K562 (cell line): Measurements from ENCODE around the gene NAA10. TPM values are rescaled to one million over a fixed set of nuclear protein-coding genes. Genes with fewer than 3 reads are reported as not detected.

Experiments used
- CBX2 ChIP-seq: fragments of 200-600 bp; sonication (generic); IDR thresholded peaks from one replicate; pipeline ENCODE4 v1.6.1; 2012; ENCODE audit warnings: mild to moderate bottlenecking, low read length, inconsistent platforms; ENCODE audit not compliant: insufficient read depth, poor library complexity, severe bottlenecking
- HBP1 ChIP-seq: fragments of 450-650 bp; formaldehyde crosslinking; IDR thresholded peaks from 2 replicates; pipeline ENCODE4 v1.4.0; 2022; ENCODE audit warnings: missing genetic modification characterization
- HNRNPH1 ChIP-seq: fragments of 200-400 bp; formaldehyde crosslinking; optimal IDR thresholded peaks from 2 replicates; pipeline ENCODE3; 2017; ENCODE audit warnings: low read depth, mild to moderate bottlenecking, low read length, moderate library complexity
- MCM3 ChIP-seq: fragments of 450-650 bp; IDR thresholded peaks from 2 replicates; pipeline ENCODE4 v1.6.1; 2016
- MXI1 ChIP-seq: IDR thresholded peaks from 2 replicates; pipeline ENCODE4 v1.6.1; 2011; ENCODE audit warnings: low read depth, mild to moderate bottlenecking, improper control_type of control experiment, low read length
- NCOA6 ChIP-seq: fragments of 450-650 bp; IDR thresholded peaks from 2 replicates; pipeline ENCODE4 v1.6.1; 2017; ENCODE audit warnings: mild to moderate bottlenecking
- NFRKB ChIP-seq: fragments of 450-650 bp; IDR thresholded peaks from 2 replicates; pipeline ENCODE4 v1.6.1; 2016; ENCODE audit warnings: low read depth
- PCBP2 ChIP-seq: fragments of 200-400 bp; formaldehyde crosslinking; IDR thresholded peaks from 2 replicates; pipeline ENCODE4 v1.6.1; 2018; ENCODE audit warnings: low read length, low read depth, mild to moderate bottlenecking, moderate library complexity; ENCODE audit not compliant: poor library complexity, severe bottlenecking
- SLC30A9 ChIP-seq: fragments of 250-450 bp; sonication (Bioruptor Pico); IDR thresholded peaks from 2 replicates; pipeline ENCODE4 v1.8.0; 2022; ENCODE audit warnings: mild to moderate bottlenecking, moderate library complexity
- SNIP1 ChIP-seq: fragments of 450-650 bp; IDR thresholded peaks from 2 replicates; pipeline ENCODE4 v1.7.1; 2017; ENCODE audit warnings: low read depth, mild to moderate bottlenecking
- TCF3 ChIP-seq: sonication (generic); formaldehyde crosslinking; IDR thresholded peaks from 2 replicates; pipeline ENCODE4 v1.4.0; 2020; ENCODE audit warnings: mild to moderate bottlenecking, missing genetic modification reagents
- UBTF ChIP-seq, 2 experiments: IDR thresholded peaks; 2 replicates each; pipeline ENCODE4 v1.6.1; 2012; ENCODE audit warnings: improper control_type of control experiment in 2 of 2, low read depth in 2 of 2, low read length in 2 of 2, borderline replicate concordance in 1 of 2
- ZFX ChIP-seq: sonication (generic); formaldehyde crosslinking; IDR thresholded peaks from 2 replicates; pipeline ENCODE4 v1.8.0; 2022; ENCODE audit warnings: mild to moderate bottlenecking, missing genetic modification reagents, moderate library complexity
- ZNF280A ChIP-seq: fragments of 450-650 bp; IDR thresholded peaks from 2 replicates; pipeline ENCODE4 v1.6.1; 2018; ENCODE audit warnings: mild to moderate bottlenecking, low read depth; ENCODE audit not compliant: partially characterized antibody
- ZNF436 ChIP-seq: fragments of 250-450, 450-650 bp; sonication (Bioruptor Pico); formaldehyde crosslinking; IDR thresholded peaks from 2 replicates; pipeline ENCODE4 v1.7.0; 2020; ENCODE audit warnings: mild to moderate bottlenecking
- ZNF449 ChIP-seq: fragments of 250-450 bp; sonication (Bioruptor Pico); IDR thresholded peaks from 2 replicates; pipeline ENCODE4 v1.8.0; 2022; ENCODE audit warnings: moderate library complexity, mild to moderate bottlenecking, inconsistent platforms
- ZNF668 ChIP-seq: fragments of 250-450 bp; sonication (Bioruptor Pico); IDR thresholded peaks from 2 replicates; pipeline ENCODE4 v1.8.0; 2022; ENCODE audit warnings: mild to moderate bottlenecking, inconsistent platforms
- ZNF740 ChIP-seq, 3 experiments: fragments of 200-800 bp in 1 of 3; sonication (Bioruptor generic) in 1 of 3; sonication (generic) in 1 of 3; formaldehyde crosslinking in 1 of 3; IDR thresholded peaks; 2 replicates each; pipeline versions ENCODE4 v1.6.1 to v1.8.0; 2016 to 2022; ENCODE audit warnings: mild to moderate bottlenecking in 2 of 3, missing compliant biosample characterization in 2 of 3, missing genetic modification characterization in 2 of 3, missing genetic modification reagents in 1 of 3
- polyA plus RNA-seq, 8 experiments: library from polyadenylated mRNA; depleted of rRNA in 4 of 8; stranded (reverse) in 5 of 8; unstranded in 3 of 8; fragments of >200 nt; fragmentation: Nextera tagmentation in 2 of 8; fragmentation: Illumina TruSeq in 1 of 8; extraction: Ambion mirVana in 2 of 8; extraction: Trizol in 1 of 8; gene quantifications; 2 replicates each; pipeline versions ENCODE4 v1.2.1 to v1.2.3, GENCODE V29; 2011 to 2014; ENCODE audit warnings: inconsistent platforms in 1 of 8, missing spikeins in 1 of 8
- total RNA-seq, 7 experiments: library from RNA; depleted of rRNA in 6 of 7; stranded (reverse); fragments of >200 nt in 6 of 7; fragmentation: Illumina TruSeq in 2 of 7; extraction: Trizol in 2 of 7; gene quantifications; 2 replicates each; pipeline versions ENCODE4 v1.2.1 to v1.2.3, GENCODE V29; 2011 to 2021; ENCODE audit warnings: low replicate concordance in 1 of 7

The NAA10 gene
- total and polyA plus RNA-seq, 9 of the 15 experiments (the other 6 are each of a cell fraction or from before 2014, with no cell fraction given): 11.1 to 250 (median 134) TPM

- no peak for TF ChIP-seq HBP1 (CRISPR knock-in tag)
- TF ChIP-seq ZNF740 (CRISPR knock-in tag; IDR thresholded peaks at IDR 0.05): no peak
- TF ChIP-seq ZNF740 (tag; IDR thresholded peaks at IDR 0.05): no peak
- TF ChIP-seq TCF3 (CRISPR knock-in tag): no peak
- TF ChIP-seq ZNF280A: no peak
- TF ChIP-seq UBTF (IDR thresholded peaks at IDR 0.05; ENCODE audit: borderline replicate concordance in 1 of 2, low read depth in 2 of 2, low read length in 2 of 2): no peak
- no peak for TF ChIP-seq SLC30A9 (CRISPR knock-in tag)
- no peak for TF ChIP-seq MCM3
- no peak for TF ChIP-seq ZNF668 (CRISPR knock-in tag)
- TF ChIP-seq NCOA6: no peak
- no peak for TF ChIP-seq SNIP1
- TF ChIP-seq CBX2: no peak
- TF ChIP-seq HNRNPH1: no peak
- TF ChIP-seq ZNF449 (CRISPR knock-in tag): no peak
- no peak for TF ChIP-seq PCBP2
- peak; percentile 72 for TF ChIP-seq ZFX (CRISPR knock-in tag)
- no peak for TF ChIP-seq MXI1
- TF ChIP-seq NFRKB: no peak
- TF ChIP-seq ZNF436 (CRISPR knock-in tag): no peak
Observed at GRCh38 chrX:153927922-153928760, 6.7 kb downstream of the NAA10 start (continued).
